Measurements from ENCODE around the gene TTC21A. TPM values are rescaled to one million over a fixed set of nuclear protein-coding genes. Genes with fewer than 3 reads are reported as not detected.

The TTC21A gene
- total RNA-seq, 1 donor from 2014 or later = 12.3 TPM

DNA sequence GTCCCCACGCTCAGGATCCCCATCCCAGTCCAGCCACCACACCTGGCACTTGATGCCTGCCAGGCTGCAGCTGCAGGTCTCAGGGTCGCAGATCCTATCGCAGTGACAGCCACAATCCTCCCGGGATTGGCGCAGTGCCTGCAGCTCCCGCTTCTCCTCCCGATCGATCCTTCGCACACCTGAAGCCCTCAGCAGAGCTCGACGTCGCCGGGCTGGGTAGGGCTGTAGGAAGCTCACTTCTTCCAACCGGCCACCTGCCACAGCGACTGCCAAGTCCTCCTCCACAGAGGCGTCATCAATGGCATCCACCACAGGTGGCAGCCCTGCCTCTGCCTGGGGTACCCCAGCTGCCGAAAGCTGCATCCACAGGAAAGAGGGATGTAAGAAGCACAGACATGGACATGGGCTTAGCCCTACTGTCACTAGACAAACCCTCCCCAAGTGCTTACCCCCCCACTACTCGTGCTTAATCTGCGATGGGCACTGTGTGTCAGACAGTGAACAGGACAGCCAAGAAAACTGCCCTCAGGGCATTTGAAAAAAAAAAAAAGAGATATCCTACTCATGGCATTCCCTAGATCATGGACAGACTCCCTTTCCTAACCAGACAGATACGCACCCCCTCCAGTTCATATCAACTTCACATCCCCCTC, 36.7 kb downstream of the TTC21A start:
- DNase-seq (ENCODE audit: low spot score in 2 of 2, unreplicated experiment in 2 of 2) = peak in 1 of 2 experiments; percentile 36
- TF ChIP-seq, protein P1, sequence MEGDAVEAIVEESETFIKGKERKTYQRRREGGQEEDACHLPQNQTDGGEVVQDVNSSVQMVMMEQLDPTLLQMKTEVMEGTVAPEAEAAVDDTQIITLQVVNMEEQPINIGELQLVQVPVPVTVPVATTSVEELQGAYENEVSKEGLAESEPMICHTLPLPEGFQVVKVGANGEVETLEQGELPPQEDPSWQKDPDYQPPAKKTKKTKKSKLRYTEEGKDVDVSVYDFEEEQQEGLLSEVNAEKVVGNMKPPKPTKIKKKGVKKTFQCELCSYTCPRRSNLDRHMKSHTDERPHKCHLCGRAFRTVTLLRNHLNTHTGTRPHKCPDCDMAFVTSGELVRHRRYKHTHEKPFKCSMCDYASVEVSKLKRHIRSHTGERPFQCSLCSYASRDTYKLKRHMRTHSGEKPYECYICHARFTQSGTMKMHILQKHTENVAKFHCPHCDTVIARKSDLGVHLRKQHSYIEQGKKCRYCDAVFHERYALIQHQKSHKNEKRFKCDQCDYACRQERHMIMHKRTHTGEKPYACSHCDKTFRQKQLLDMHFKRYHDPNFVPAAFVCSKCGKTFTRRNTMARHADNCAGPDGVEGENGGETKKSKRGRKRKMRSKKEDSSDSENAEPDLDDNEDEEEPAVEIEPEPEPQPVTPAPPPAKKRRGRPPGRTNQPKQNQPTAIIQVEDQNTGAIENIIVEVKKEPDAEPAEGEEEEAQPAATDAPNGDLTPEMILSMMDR (IDR thresholded peaks at IDR 0.05; ENCODE audit: unreplicated experiment) = no peak
- no peaks in the 10 kb centered on the region for H3K27me3 Mint-ChIP-seq (ENCODE audit: low read depth)
- no peaks in the 10 kb centered on the region for H3K9me3 Mint-ChIP-seq
- no peak overlapping the region for H3K4me3 Mint-ChIP-seq
- no peak overlapping the region for H3K27ac Mint-ChIP-seq
- H3K4me1 Mint-ChIP-seq = peaks cover 70% of the 10 kb centered on the region
- peaks cover 21% of the 10 kb centered on the region for H3K36me3 Mint-ChIP-seq

DNA sequence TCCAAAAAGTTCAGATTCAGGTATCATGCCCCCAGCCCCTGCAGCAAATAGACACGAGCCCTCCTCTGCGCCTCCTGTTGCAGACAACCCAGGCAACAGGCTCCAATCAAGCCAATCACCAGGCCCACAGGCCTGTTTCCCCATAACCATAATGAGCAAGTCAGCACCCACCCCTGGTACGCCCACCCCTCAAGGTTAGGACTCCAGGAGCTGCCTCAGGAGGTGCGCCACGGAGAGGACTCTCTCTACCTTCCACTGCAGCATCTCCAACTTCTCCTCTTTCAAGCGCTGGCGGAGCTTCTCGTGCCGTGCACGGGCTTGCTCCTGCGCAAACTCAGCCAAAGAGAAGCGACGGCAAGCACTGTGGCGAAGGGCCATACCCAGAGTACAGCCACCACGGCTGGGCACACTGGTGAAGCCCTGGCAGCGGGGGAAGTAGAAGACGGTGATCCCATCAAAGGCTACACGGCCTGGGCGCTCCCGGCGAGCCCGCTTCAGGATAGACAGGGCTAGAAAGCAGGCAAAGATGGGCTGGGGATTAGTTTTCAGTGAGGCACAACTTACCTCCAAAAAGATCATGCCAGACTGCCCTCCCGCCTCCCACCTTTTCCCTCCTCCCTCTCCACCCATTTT, 37.4 kb downstream of the TTC21A start:
- TF ChIP-seq, protein P1 (IDR thresholded peaks at IDR 0.05; ENCODE audit: unreplicated experiment) = no peak
- Mint-ChIP-seq H3K4me3 (no peak overlapping the region), H3K9me3 (no peaks in the 10 kb centered on the region), H3K4me1 (peaks cover 72% of the 10 kb centered on the region), H3K27me3 (ENCODE audit: low read depth) (no peaks in the 10 kb centered on the region), H3K36me3 (peaks cover 21% of the 10 kb centered on the region), H3K27ac (peak overlapping the region; percentile 36)
- DNase-seq (ENCODE audit: low spot score in 2 of 2, unreplicated experiment in 2 of 2) = peak in 1 of 2 experiments; percentile 29

DNA sequence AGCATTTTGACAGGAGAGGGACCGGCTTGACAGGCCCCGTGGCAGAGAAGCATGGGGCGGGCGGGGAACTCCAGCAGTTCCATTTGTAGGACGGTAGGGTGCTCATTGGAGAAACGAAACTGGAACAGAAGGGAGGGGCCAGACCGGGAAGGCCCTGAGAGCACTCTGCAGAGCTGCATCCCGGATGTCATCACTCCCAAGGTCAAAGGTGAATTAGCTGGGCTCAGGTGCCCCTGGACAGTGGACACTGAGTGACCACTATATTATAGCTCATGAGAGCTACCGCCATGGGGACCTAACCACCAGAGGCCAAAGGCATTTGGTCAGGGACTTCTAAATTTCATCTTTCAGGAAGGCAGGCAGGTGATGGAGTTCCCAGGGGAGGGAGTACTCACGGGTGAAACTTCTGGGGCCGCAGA, 38.6 kb downstream of the TTC21A start:
- H3K27ac Mint-ChIP-seq = peak overlapping the region; percentile 99
- DNase-seq (ENCODE audit: low spot score in 2 of 2, unreplicated experiment in 2 of 2) = no peak
- no peaks in the 10 kb centered on the region for H3K9me3 Mint-ChIP-seq
- H3K4me1 Mint-ChIP-seq = peaks cover 72% of the 10 kb centered on the region
- TF ChIP-seq, protein P1 (IDR thresholded peaks at IDR 0.05; ENCODE audit: unreplicated experiment) = no peak
- H3K27me3 Mint-ChIP-seq (ENCODE audit: low read depth) = no peaks in the 10 kb centered on the region
- peak overlapping the region; percentile 3 for H3K4me3 Mint-ChIP-seq
- peaks cover 21% of the 10 kb centered on the region for H3K36me3 Mint-ChIP-seq

DNA sequence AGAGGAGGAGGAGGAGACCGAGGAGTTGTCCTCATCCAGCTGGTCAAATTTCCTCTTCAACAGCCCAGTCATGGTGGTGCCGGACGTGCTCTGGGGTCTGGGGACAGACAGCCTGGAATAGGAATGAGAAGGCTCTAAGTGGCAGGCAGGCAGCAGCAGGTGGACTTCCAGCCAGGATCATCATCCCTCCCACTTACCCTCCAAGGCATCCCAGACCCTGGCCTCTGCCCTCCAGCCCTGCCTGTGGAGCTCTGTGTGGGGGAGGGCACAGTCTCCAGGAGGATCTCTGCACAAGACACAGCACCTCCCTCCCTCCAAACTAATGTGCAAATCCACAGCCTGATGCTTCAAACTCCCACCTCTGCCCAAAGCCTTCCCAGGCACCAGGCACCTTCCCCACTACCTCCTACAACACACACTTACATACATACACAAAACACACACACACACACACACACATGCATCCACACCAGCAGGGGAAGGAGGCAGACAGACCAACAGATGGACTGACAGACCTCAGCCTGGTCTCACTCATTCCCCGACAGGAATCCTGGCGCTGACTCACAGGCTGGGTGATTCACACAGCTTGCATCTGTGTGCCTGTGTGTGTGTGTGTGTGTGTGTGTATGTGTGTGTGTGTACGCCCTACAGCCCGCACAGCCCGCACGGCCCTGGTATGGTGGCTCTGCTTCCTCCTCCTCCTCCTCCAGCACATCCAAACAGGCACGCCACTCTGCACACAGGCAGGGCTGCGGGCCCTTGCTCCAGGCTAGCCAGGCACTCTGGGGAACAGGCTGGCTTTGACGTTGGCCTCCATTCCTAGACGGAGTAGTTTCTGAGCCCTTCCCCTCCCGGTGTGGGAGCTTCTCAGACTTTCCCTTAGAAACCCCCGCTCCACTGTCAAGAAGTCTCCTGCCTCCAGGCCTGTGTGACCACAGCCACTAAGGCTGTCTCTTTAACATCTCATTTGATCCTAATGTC, 39.4 kb downstream of the TTC21A start:
- TF ChIP-seq, protein P1 (IDR thresholded peaks at IDR 0.05; ENCODE audit: unreplicated experiment) = no peak
- Mint-ChIP-seq H3K36me3 (peaks cover 21% of the 10 kb centered on the region), H3K9me3 (no peaks in the 10 kb centered on the region), H3K27me3 (ENCODE audit: low read depth) (no peaks in the 10 kb centered on the region), H3K4me1 (peaks cover 71% of the 10 kb centered on the region), H3K4me3 (peak overlapping the region; percentile 51), H3K27ac (peak overlapping the region; percentile 99)
- DNase-seq (ENCODE audit: low spot score in 2 of 2, unreplicated experiment in 2 of 2) = no peak

DNA sequence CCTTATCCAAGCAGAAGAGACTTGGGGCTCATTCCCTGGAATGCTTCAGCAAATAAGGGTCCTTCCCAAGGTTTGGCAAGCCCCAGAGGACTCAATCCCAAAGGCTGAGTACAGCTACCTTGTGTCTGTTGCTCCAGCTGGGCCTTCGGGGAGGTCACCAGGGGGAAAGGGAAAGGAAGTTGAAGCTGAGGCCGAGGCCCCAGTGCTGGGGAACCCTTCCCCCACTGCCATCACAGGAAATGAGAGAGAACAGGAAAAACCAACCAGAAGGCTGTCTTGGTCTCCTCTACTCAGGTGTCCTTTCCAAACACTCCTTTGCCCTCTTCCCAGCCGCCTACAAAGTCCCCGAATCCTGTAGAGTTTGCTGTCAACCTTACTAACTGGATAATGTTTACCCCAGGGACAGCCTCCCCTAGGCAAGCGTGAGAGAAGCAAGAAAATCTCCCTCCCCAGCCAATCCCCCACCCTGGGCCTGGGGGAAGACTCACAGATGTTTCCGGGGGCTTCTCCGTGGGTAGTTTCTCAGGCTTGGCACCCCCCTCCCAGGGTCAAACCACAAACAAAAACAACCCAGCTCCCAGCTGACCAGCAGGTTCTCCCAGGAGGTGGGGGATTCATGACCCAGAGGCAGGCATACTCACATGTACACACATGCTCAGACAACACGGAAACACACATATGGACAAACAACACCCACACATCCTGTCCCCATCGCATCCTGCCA, 40.4 kb downstream of the TTC21A start:
- no peak for DNase-seq (ENCODE audit: low spot score in 2 of 2, unreplicated experiment in 2 of 2)
- no peaks in the 10 kb centered on the region for H3K9me3 Mint-ChIP-seq
- peak overlapping the region; percentile 51 for H3K4me3 Mint-ChIP-seq
- peak overlapping the region; percentile 99 for H3K27ac Mint-ChIP-seq
- peaks cover 17% of the 10 kb centered on the region for H3K36me3 Mint-ChIP-seq
- TF ChIP-seq, protein P1 (IDR thresholded peaks at IDR 0.05; ENCODE audit: unreplicated experiment) = no peak
- no peaks in the 10 kb centered on the region for H3K27me3 Mint-ChIP-seq (ENCODE audit: low read depth)
- H3K4me1 Mint-ChIP-seq = peaks cover 74% of the 10 kb centered on the region
